ENCODE data around the gene TNFRSF12A. TPM values are rescaled to one million over a fixed set of nuclear protein-coding genes. Genes with fewer than 3 reads are reported as not detected.

The TNFRSF12A gene
- total and polyA plus RNA-seq, 2 of the 8 experiments (the other 6 are each of a cell fraction or from before 2014, with no cell fraction given) = 81.0 to 82.5 TPM

DNA sequence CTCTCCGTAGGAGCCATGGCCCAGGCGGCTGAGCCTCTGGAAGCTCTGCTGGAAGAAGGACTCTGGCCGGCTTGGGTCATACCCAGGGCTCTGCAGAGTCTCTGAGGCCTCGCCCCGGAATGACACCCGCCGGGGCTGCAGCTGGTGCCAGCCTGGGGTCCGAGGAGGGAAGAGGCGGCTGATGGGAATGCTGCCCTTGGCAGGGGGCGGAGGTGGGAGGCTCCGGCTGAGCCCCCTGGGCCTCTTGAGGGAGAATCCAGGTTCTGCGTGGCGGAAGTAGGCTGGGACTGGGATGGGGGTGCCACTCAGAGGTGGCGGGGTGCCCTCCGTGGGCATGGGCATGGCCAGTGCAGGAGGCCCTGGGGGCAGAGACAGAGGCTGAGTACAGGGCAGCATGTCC is 43.5 kb upstream of the TNFRSF12A start:
- no peak overlapping the region for H2BK5ac ChIP-seq (ENCODE audit: low read depth, low read length)
- H3K79me2 ChIP-seq (ENCODE audit: control insufficient read depth in 1 of 2, insufficient read depth in 2 of 2, low read length in 2 of 2) = peaks cover 0 to 8% of the 10 kb centered on the region in 2 experiments; a peak in 2 of 4 replicates
- H4K91ac ChIP-seq (replicated peaks; ENCODE audit: insufficient read length, low read length) = no peak overlapping the region
- no peaks in the 10 kb centered on the region for H3K9me3 ChIP-seq (ENCODE audit: insufficient read depth in 2 of 2, low read depth in 1 of 2, low read length in 1 of 2)
- no peak overlapping the region for H2AK5ac ChIP-seq (ENCODE audit: low read depth, low read length)
- no peak overlapping the region for H2AFZ ChIP-seq (ENCODE audit: low read length)
- H3K23ac ChIP-seq (ENCODE audit: insufficient read length) = no peak overlapping the region
- H4K8ac ChIP-seq (ENCODE audit: extremely low read depth, insufficient read depth, low read length) = no peak overlapping the region
- CTCF ChIA-PET (ENCODE audit: partially characterized antibody) = interaction anchor here (0.6 to 2.0 kb wide), 8 partner anchors 9 to 57 kb away, joined by 3 to 10 read pairs (median 4); partner anchors contain the start of gene KREMEN2
- peaks cover 0 to 13% (median 9%) of the 10 kb centered on the region in 4 experiments; a peak in 6 of 7 replicates for H3K4me1 ChIP-seq (replicated peaks in 1 of 4; ENCODE audit: control insufficient read depth in 3 of 4, insufficient read depth in 4 of 4, low read length in 3 of 4)
- peaks cover 20 to 33% of the 10 kb centered on the region in 2 experiments for H4K20me1 ChIP-seq (replicated peaks in 1 of 2; ENCODE audit: control insufficient read depth in 1 of 2, insufficient read depth in 2 of 2, low read length in 2 of 2)
- no peak overlapping the region for H2BK15ac ChIP-seq (ENCODE audit: low read length)
- no peak overlapping the region for H2BK120ac ChIP-seq (replicated peaks; ENCODE audit: low read depth, low read length)
- H3K4ac ChIP-seq (replicated peaks; ENCODE audit: insufficient read length, low read depth, low read length) = no peak overlapping the region
- H3K79me1 ChIP-seq (ENCODE audit: low read depth, low read length) = peaks cover 14% of the 10 kb centered on the region
- H3K4me2 ChIP-seq (ENCODE audit: insufficient read depth in 1 of 2, low read depth in 2 of 2, low read length in 2 of 2) = no peak overlapping the region
- WGBS, 2 experiments (ENCODE audit: extremely low coverage in 1 of 2, insufficient coverage in 1 of 2, insufficient read length in 1 of 2, insufficient replicate concordance in 2 of 2, low coverage in 1 of 2, low lambda C conversion rate in 2 of 2, missing lambda C conversion rate in 1 of 2) = 86% methylated on average over 15 of the region's 15 CpGs; no CpG with 5 or more reads in 1 of the 2 experiments
- H3K4me3 ChIP-seq (ENCODE audit: extremely low read depth in 1 of 4, insufficient read depth in 2 of 4, low read depth in 3 of 4, low read length in 4 of 4) = no peak overlapping the region
- DNase-seq (ENCODE audit: low read depth in 1 of 2, low spot score in 2 of 2) (no peak), FAIRE-seq (no peak)
- H3K23me2 ChIP-seq (ENCODE audit: low read depth, low read length) = peaks cover 10% of the 10 kb centered on the region; the same call in 1 of the 2 replicates
- H3K56ac ChIP-seq (replicated peaks; ENCODE audit: insufficient read length, low read depth, low read length) = no peak overlapping the region
- H3K27ac ChIP-seq (ENCODE audit: low read depth, low read length) = no peak overlapping the region
- TF ChIP-seq EP300 (IDR thresholded peaks at IDR 0.05; ENCODE audit: borderline replicate concordance in 1 of 2, low read depth in 2 of 2, low read length in 2 of 2) (no peak), POU5F1 (IDR thresholded peaks at IDR 0.05; ENCODE audit: low read depth, low read length) (no peak), RXRA (IDR thresholded peaks at IDR 0.05; ENCODE audit: insufficient read depth, low read depth, low read length) (no peak), RFX5 (IDR thresholded peaks at IDR 0.05; ENCODE audit: borderline replicate concordance, low read depth, low read length) (no peak), BCL11A (IDR thresholded peaks at IDR 0.05; ENCODE audit: low read depth in 2 of 2, low read length in 2 of 2) (no peak), CEBPB (IDR thresholded peaks at IDR 0.05; ENCODE audit: low read depth, low read length) (no peak), SP4 (IDR thresholded peaks at IDR 0.05; ENCODE audit: low read length) (no peak)
- TF ChIP-seq, protein P1, sequence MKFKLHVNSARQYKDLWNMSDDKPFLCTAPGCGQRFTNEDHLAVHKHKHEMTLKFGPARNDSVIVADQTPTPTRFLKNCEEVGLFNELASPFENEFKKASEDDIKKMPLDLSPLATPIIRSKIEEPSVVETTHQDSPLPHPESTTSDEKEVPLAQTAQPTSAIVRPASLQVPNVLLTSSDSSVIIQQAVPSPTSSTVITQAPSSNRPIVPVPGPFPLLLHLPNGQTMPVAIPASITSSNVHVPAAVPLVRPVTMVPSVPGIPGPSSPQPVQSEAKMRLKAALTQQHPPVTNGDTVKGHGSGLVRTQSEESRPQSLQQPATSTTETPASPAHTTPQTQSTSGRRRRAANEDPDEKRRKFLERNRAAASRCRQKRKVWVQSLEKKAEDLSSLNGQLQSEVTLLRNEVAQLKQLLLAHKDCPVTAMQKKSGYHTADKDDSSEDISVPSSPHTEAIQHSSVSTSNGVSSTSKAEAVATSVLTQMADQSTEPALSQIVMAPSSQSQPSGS (IDR thresholded peaks at IDR 0.05; ENCODE audit: low read length) = no peak
- POLR2A ChIA-PET (ENCODE audit: partially characterized antibody) = interaction anchor here (1.2 to 25.4 kb wide), 7 partner anchors 10 to 53 kb away, joined by 3 to 455 read pairs (median 9); partner anchors contain the start of genes CLDN6, HCFC1R1, KREMEN2 and PAQR4
- no peak overlapping the region for H3K18ac ChIP-seq (ENCODE audit: extremely low read depth, low read length)
- no peak overlapping the region for H3K9ac ChIP-seq (replicated peaks in 1 of 4; ENCODE audit: extremely low read depth in 1 of 4, low read depth in 3 of 4, low read length in 3 of 4)
- no peak overlapping the region for H4K5ac ChIP-seq (ENCODE audit: insufficient read length, low read depth, low read length)
- H3K36me3 ChIP-seq (ENCODE audit: control insufficient read depth in 2 of 4, insufficient read depth in 4 of 4, low read length in 3 of 4) = peaks cover 20 to 44% (median 33%) of the 10 kb centered on the region in 4 experiments
- H2BK12ac ChIP-seq (ENCODE audit: low read depth, low read length) = no peak overlapping the region
- H3K14ac ChIP-seq (ENCODE audit: insufficient read length) = no peak overlapping the region
- no peak overlapping the region for H2BK20ac ChIP-seq (ENCODE audit: low read length)
- H3K27me3 ChIP-seq (replicated peaks in 1 of 4; ENCODE audit: control insufficient read depth in 3 of 4, extremely low read depth in 1 of 4, insufficient read depth in 3 of 4, low read length in 3 of 4) = no peaks in the 10 kb centered on the region
